A673 (cell line): ENCODE results near the gene ULK4.

Experiments
- EZH2 ChIP-seq: fragments of 200-600 bp; sonication (generic); IDR thresholded peaks from 2 replicates; pipeline ENCODE4 v1.6.1; 2017; ENCODE audit warnings: borderline replicate concordance, low read depth, mild to moderate bottlenecking, mixed read lengths, antibody characterized with exemption, low read length; ENCODE audit not compliant: poor library complexity, severe bottlenecking
- TF ChIP-seq, protein P1 (sequence below): fragments of 300-800, 200-600 bp; sonication (generic); conservative IDR thresholded peaks from 2 replicates; pipeline ENCODE4 v1.5.1; 2017; ENCODE audit warnings: low read depth, mild to moderate bottlenecking, antibody characterized with exemption, low read length, moderate library complexity, mixed read lengths

- TF ChIP-seq, protein P1, sequence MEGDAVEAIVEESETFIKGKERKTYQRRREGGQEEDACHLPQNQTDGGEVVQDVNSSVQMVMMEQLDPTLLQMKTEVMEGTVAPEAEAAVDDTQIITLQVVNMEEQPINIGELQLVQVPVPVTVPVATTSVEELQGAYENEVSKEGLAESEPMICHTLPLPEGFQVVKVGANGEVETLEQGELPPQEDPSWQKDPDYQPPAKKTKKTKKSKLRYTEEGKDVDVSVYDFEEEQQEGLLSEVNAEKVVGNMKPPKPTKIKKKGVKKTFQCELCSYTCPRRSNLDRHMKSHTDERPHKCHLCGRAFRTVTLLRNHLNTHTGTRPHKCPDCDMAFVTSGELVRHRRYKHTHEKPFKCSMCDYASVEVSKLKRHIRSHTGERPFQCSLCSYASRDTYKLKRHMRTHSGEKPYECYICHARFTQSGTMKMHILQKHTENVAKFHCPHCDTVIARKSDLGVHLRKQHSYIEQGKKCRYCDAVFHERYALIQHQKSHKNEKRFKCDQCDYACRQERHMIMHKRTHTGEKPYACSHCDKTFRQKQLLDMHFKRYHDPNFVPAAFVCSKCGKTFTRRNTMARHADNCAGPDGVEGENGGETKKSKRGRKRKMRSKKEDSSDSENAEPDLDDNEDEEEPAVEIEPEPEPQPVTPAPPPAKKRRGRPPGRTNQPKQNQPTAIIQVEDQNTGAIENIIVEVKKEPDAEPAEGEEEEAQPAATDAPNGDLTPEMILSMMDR, result no peak
- TF ChIP-seq EZH2, result no peak
Measured at GRCh38 chr3:41297750-41298149, 664.2 kb downstream of the ULK4 start.
